GM19463 (cell line): ENCODE data around the gene A4GALT.

Experiments
- ATAC-seq: cut with Tn5 transposase; IDR thresholded peaks from one replicate; pipeline ENCODE4 v1.9.1; 2021; ENCODE audit warnings: mild to moderate bottlenecking, moderate library complexity; ENCODE audit not compliant: unreplicated experiment

The A4GALT gene

GRCh38 chr22:42653999-42654398 is 66.7 kb downstream of the A4GALT start:
- ATAC-seq, result no peak

- no peak for ATAC-seq
These were observed 69.5 kb downstream of the A4GALT start for GRCh38 chr22:42651134-42651533.

GRCh38 chr22:42649246-42650099 is 71.2 kb downstream of the A4GALT start, which contains the start of gene CYB5R3:
Gene CYB5R3 (minus strand): TSS chr22:42649392. CDS start chr22:42649315, 77 bp downstream.
- ATAC-seq, result peak; percentile 65

- ATAC-seq, result peak; percentile 50
These were observed 72.1 kb downstream of the A4GALT start for GRCh38 chr22:42648368-42649245.

- ATAC-seq, result no peak
These were observed 72.7 kb downstream of the A4GALT start for GRCh38 chr22:42648017-42648367.

GRCh38 chr22:42646569-42647525 is 73.8 kb downstream of the A4GALT start:
- no peak for ATAC-seq

- no peak for ATAC-seq
These were observed 74.6 kb downstream of the A4GALT start for GRCh38 chr22:42645938-42646568.

GRCh38 chr22:42645341-42645937 is 75.2 kb downstream of the A4GALT start:
- no peak for ATAC-seq

GRCh38 chr22:42644422-42645340 is 76.0 kb downstream of the A4GALT start:
- no peak for ATAC-seq

- no peak for ATAC-seq
These were observed 76.8 kb downstream of the A4GALT start for GRCh38 chr22:42643634-42644421.

GRCh38 chr22:42642806-42643633 is 77.7 kb downstream of the A4GALT start:
- ATAC-seq, result no peak
